T-helper 17 cell (primary cell): ENCODE measurements around the gene PTEN. TPM values are rescaled to one million over a fixed set of nuclear protein-coding genes. Genes with fewer than 3 reads are reported as not detected.
"Not testable (repeated sequence)": the region's sequence is repeated elsewhere in the genome, so short reads cannot be mapped to it uniquely, and the experiment has no call there.

Experiments used
- ATAC-seq: fragments of 150-1000 bp; cut with Tn5 transposase; 2 replicates; pipeline ENCODE4 v1.10.0; 2021; ENCODE audit warnings: mild to moderate bottlenecking, moderate library complexity
- DNase-seq, 3 donors: peaks; one replicate each; pipeline versions ENCODE4 v3.0.0 to v3.0.0-alpha.2; 2020 to 2021
- H3K9me3 ChIP-seq: one replicate; pipeline ENCODE4 v1.7.0; 2013; ENCODE audit warnings: low read length, mild to moderate bottlenecking; ENCODE audit not compliant: control insufficient read depth, poor library complexity, severe bottlenecking
- H3K27ac Mint-ChIP-seq: one replicate; pipeline ENCODE4 v1.8.0; 2022; ENCODE audit warnings: mild to moderate bottlenecking, moderate library complexity, mixed read lengths
- H3K27me3 Mint-ChIP-seq: one replicate; pipeline ENCODE4 v1.8.0; 2022; ENCODE audit warnings: mixed read lengths
- H3K36me3 Mint-ChIP-seq: one replicate; pipeline ENCODE4 v1.8.0; 2022; ENCODE audit warnings: low read depth, mixed read lengths
- H3K4me1 Mint-ChIP-seq: one replicate; pipeline ENCODE4 v1.8.0; 2022; ENCODE audit warnings: mild to moderate bottlenecking, mixed read lengths
- H3K4me3 Mint-ChIP-seq: one replicate; pipeline ENCODE4 v1.8.0; 2022; ENCODE audit warnings: mild to moderate bottlenecking, moderate library complexity, mixed read lengths
- total RNA-seq, 4 donors: library from RNA in 2 of 4; stranded (reverse) in 2 of 4; gene quantifications; one replicate each; pipeline ENCODE4 v1.2.3 and lab custom pipeline; 2022 to 2026

PTEN gene
- total RNA-seq (10 to 100 TPM; 84.9 to 89.3 TPM), total RNA-seq (lab: John Stamatoyannopoulos, UW) (157 to 174 reads per million in 2 donors)

GRCh38 chr10:87863053-87863943 is at the start of gene PTEN, which contains the start of gene KLLN:
Gene PTEN (plus strand): TSS chr10:87863625. CDS start chr10:87864470, 845 bp downstream.
Gene KLLN (minus strand): TSS chr10:87863533. CDS start chr10:87862487, 1,046 bp downstream.
- H3K9me3 ChIP-seq: no peaks in the 10 kb centered on the region
- H3K27me3 Mint-ChIP-seq: no peaks in the 10 kb centered on the region
- H3K4me3 Mint-ChIP-seq: peak within 1 kb of the TSS; percentile 98
- DNase-seq (peak; percentile 69 to 79 (median 75)), ATAC-seq (peak; percentile 45)
- H3K4me1 Mint-ChIP-seq: peaks cover 46% of the 10 kb centered on the region
- H3K27ac Mint-ChIP-seq: peak within 1 kb of the TSS; percentile 96
- H3K36me3 Mint-ChIP-seq: peaks cover 7% of the 10 kb centered on the region

DNA sequence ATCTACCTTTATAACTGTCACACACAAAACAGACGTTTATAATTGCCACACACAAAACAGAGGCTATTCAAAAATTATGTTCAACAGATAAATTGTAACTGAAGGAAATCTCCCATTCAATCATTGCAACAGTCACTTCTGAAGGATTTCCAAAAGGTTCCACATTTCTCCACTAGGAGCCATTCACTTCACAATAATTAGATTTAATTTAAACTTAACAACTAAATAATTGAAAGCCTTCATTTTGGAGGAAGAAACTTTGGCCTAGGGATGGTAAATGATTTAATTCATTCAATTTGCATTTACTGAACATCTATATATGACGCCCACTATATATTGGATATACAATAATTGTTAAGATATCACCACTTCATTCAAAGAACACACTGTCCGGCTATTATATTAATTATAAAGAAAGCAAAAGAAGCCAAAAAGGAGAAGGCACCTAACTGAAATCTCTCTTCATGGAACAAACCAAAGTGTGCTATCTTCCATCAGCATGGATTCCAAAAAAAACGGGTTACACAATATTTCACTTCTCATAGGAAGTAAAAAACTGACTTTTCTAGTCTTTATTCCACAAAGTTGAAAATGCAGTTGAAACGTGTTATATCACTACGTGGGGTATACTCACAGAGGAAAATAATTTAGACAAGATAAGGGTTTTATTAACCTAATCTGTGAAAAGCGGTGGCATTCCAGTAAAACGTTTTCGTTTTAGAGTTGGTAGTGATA is 47.1 kb upstream of the PTEN start:
- peaks cover 5% of the 10 kb centered on the region for H3K36me3 Mint-ChIP-seq
- peak overlapping the region; percentile 97 for H3K27ac Mint-ChIP-seq
- H3K27me3 Mint-ChIP-seq: no peaks in the 10 kb centered on the region
- DNase-seq (no peak), ATAC-seq (no peak)
- H3K4me1 Mint-ChIP-seq: peaks cover 35% of the 10 kb centered on the region
- H3K4me3 Mint-ChIP-seq: peak overlapping the region; percentile 97
- no peaks in the 10 kb centered on the region for H3K9me3 ChIP-seq

GRCh38 chr10:87816898-87817608 is 46.4 kb upstream of the PTEN start:
- peaks cover 28% of the 10 kb centered on the region for H3K4me1 Mint-ChIP-seq
- peak overlapping the region; percentile 97 for H3K27ac Mint-ChIP-seq
- no peaks in the 10 kb centered on the region for H3K36me3 Mint-ChIP-seq
- H3K9me3 ChIP-seq: no peaks in the 10 kb centered on the region
- H3K4me3 Mint-ChIP-seq: peak overlapping the region; percentile 97
- ATAC-seq (no peak), DNase-seq (no peak)
- no peaks in the 10 kb centered on the region for H3K27me3 Mint-ChIP-seq

- no peaks in the 10 kb centered on the region for H3K36me3 Mint-ChIP-seq
- no peaks in the 10 kb centered on the region for H3K27me3 Mint-ChIP-seq
- H3K27ac Mint-ChIP-seq: peak within 1 kb of the TSS; percentile 97
Observed at GRCh38 chr10:87817609-87818504, 45.6 kb upstream of the PTEN start, which contains the start of gene ATAD1. Gene ATAD1 (minus strand): TSS chr10:87818226. CDS start chr10:87814599, 3,627 bp downstream.

GRCh38 chr10:87818505-87819288 is 44.7 kb upstream of the PTEN start:
- ATAC-seq (peak; percentile 72), DNase-seq (peak in 2 of 3 donors; percentile 37 to 43)
- Mint-ChIP-seq H3K4me3 (peak overlapping the region; percentile 97), H3K27ac (peak overlapping the region; percentile 97), H3K4me1 (peaks cover 28% of the 10 kb centered on the region), H3K36me3 (no peaks in the 10 kb centered on the region), H3K27me3 (no peaks in the 10 kb centered on the region)
- no peaks in the 10 kb centered on the region for H3K9me3 ChIP-seq

More at GRCh38 chr10:87817609-87818504, 45.6 kb upstream of the PTEN start, which contains the start of gene ATAD1:
- DNase-seq: peak; percentile 78 to 86 (median 80)
- peak within 1 kb of the TSS; percentile 97 for H3K4me3 Mint-ChIP-seq
- peak; percentile 87 for ATAC-seq
- H3K4me1 Mint-ChIP-seq: peaks cover 28% of the 10 kb centered on the region
- H3K9me3 ChIP-seq: no peaks in the 10 kb centered on the region

- H3K36me3 Mint-ChIP-seq: no peaks in the 10 kb centered on the region
- peaks cover 27% of the 10 kb centered on the region for H3K4me1 Mint-ChIP-seq
- peak overlapping the region; percentile 97 for H3K27ac Mint-ChIP-seq
- ATAC-seq (no peak), DNase-seq (no peak)
- no peaks in the 10 kb centered on the region for H3K9me3 ChIP-seq
- H3K4me3 Mint-ChIP-seq: no peak overlapping the region
- no peaks in the 10 kb centered on the region for H3K27me3 Mint-ChIP-seq
Observed at GRCh38 chr10:87819289-87819585, 44.2 kb upstream of the PTEN start.

GRCh38 chr10:87826653-87827052 is 36.8 kb upstream of the PTEN start:
- H3K9me3 ChIP-seq: no peaks in the 10 kb centered on the region
- Mint-ChIP-seq H3K27me3 (no peaks in the 10 kb centered on the region), H3K27ac (no peak overlapping the region), H3K36me3 (no peaks in the 10 kb centered on the region), H3K4me1 (no peaks in the 10 kb centered on the region), H3K4me3 (no peak overlapping the region)
- no peak for ATAC-seq
- DNase-seq: no peak

GRCh38 chr10:87827681-87828080 is 35.7 kb upstream of the PTEN start:
- H3K4me3 Mint-ChIP-seq: no peak overlapping the region
- ATAC-seq: no peak
- DNase-seq: no peak
- no peaks in the 10 kb centered on the region for H3K9me3 ChIP-seq
- H3K36me3 Mint-ChIP-seq: no peaks in the 10 kb centered on the region
- H3K4me1 Mint-ChIP-seq: no peaks in the 10 kb centered on the region
- H3K27me3 Mint-ChIP-seq: no peaks in the 10 kb centered on the region
- H3K27ac Mint-ChIP-seq: no peak overlapping the region

- H3K27me3 Mint-ChIP-seq, H3K36me3 Mint-ChIP-seq, H3K4me3 Mint-ChIP-seq, DNase-seq, H3K27ac Mint-ChIP-seq, H3K9me3 ChIP-seq, ATAC-seq, H3K4me1 Mint-ChIP-seq: not testable (repeated sequence)
Observed at GRCh38 chr10:87829051-87829450, 34.4 kb upstream of the PTEN start.

DNA sequence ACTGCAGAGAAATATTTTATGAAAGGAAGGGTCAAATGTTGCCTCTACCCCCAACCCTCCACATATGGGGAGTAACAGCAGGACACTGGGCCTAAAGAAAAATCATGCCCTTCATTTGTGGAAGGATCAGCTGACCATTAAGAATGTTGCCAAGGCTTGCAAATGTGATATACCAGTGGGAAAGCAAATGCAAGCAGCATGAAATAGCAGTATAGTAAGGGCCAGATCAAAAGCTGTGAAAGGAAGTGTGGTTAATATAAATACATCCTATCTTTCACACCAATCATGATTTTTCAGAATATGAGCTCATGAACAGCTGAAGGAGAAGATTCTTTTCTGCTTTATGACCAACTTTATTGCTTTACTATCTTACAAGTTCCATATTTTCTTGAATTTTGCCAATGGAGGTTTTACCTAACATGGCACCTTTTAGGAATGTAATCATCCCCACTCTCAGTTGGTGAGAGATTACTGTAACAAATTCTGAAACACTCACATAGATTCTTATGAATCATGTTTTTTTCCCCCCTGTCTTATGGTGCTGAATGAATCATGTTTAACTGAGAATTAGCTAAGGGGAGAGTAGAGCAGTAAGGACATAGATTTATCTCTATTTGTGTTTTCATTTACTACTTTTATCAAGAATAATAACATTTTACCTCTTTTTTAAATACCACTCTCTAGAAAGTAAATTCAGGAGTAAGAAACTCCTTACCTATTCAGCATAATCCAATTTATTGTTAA is 33.3 kb upstream of the PTEN start:
- no peak overlapping the region for H3K27ac Mint-ChIP-seq
- H3K4me3 Mint-ChIP-seq: no peak overlapping the region
- ATAC-seq: no peak

DNA sequence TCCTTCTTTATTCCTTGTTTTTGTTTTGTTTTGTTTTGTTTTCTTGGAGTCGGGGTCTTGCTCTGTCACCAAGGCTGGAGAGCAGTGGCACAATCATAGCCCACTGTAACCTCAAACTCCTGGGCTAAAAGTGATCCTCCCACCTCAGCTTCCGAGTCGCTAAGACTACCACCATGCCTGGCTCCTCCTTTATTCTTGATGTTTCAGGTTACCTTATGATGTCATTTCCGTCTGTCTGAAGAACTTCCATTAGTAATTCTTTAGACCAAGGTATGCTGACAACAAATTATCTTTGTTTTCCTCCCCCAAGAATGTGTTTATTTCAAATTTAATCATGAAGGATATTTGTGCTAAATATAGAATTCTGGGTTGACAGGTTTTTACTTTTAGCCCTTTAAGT is 27.3 kb upstream of the PTEN start:
- Mint-ChIP-seq H3K4me1 (no peaks in the 10 kb centered on the region), H3K4me3 (no peak overlapping the region), H3K27ac (no peak overlapping the region), H3K36me3 (peaks cover 2% of the 10 kb centered on the region), H3K27me3 (peaks cover 5% of the 10 kb centered on the region)
- no peak for DNase-seq
- no peaks in the 10 kb centered on the region for H3K9me3 ChIP-seq
- no peak for ATAC-seq

More for the DNA sequence above, 33.3 kb upstream of the PTEN start:
- no peaks in the 10 kb centered on the region for H3K9me3 ChIP-seq
- Mint-ChIP-seq H3K36me3 (no peaks in the 10 kb centered on the region), H3K27me3 (no peaks in the 10 kb centered on the region), H3K4me1 (no peaks in the 10 kb centered on the region)
- DNase-seq: no peak
